Activated CD4-positive, alpha-beta T cell treated with anti-CD3 and anti-CD28 coated beads for 36 hours (primary cell): Measurements from ENCODE around the gene TSPAN3. TPM values are rescaled to one million over a fixed set of nuclear protein-coding genes. Genes with fewer than 3 reads are reported as not detected.

Experiments used
- ATAC-seq: fragments of 200-7000 bp; cut with Tn5 transposase; one replicate; pipeline ENCODE4 v1.10.0; 2021; ENCODE audit warnings: mild to moderate bottlenecking, moderate library complexity
- CTCF ChIA-PET: fragments of 350-600 bp; sonication (Branson Sonifier 250); formaldehyde crosslinking; loops from one replicate; lab custom pipeline; 2021; ENCODE audit warnings: antibody characterized with exemption; lab: Charles Lee
- POLR2A ChIA-PET: fragments of 350-600 bp; sonication (Branson Sonifier 250); formaldehyde crosslinking; loops from one replicate; lab custom pipeline; 2021; ENCODE audit warnings: antibody characterized with exemption, inconsistent platforms; lab: Charles Lee
- DNase-seq: peaks from one replicate; pipeline ENCODE4 v3.0.0-alpha.2; 2020
- H3K27ac Mint-ChIP-seq: one replicate; pipeline ENCODE4 v1.8.0; 2021; ENCODE audit warnings: mixed read lengths
- H3K27me3 Mint-ChIP-seq: one replicate; pipeline ENCODE4 v1.8.0; 2021; ENCODE audit warnings: mixed read lengths
- H3K36me3 Mint-ChIP-seq: one replicate; pipeline ENCODE4 v1.8.0; 2021; ENCODE audit warnings: low read depth, mixed read lengths
- H3K4me1 Mint-ChIP-seq: one replicate; pipeline ENCODE4 v1.8.0; 2021; ENCODE audit warnings: mixed read lengths
- H3K4me3 Mint-ChIP-seq: one replicate; pipeline ENCODE4 v1.8.0; 2021; ENCODE audit warnings: mild to moderate bottlenecking, moderate library complexity, mixed read lengths
- H3K9me3 Mint-ChIP-seq: one replicate; pipeline ENCODE4 v1.8.0; 2021; ENCODE audit warnings: low read depth, mixed read lengths
- intact Hi-C, 2 experiments: fragments of 100-400 bp; cut with DNase I in 1 of 2; cut with micrococcal nuclease in 1 of 2; formaldehyde crosslinking; loops; one replicate each; pipeline versions ENCODE4 v1.14.2 to v1.15.1; 2022 to 2024; cut with DNase I, micrococcal nuclease
- total RNA-seq, 2 experiments: library from RNA; stranded (reverse); gene quantifications; one replicate each; pipeline ENCODE4 v1.2.3, GENCODE V29; 2021

Gene TSPAN3
- total RNA-seq: 10 to 100 TPM; 26.2 to 28.4 TPM

DNA sequence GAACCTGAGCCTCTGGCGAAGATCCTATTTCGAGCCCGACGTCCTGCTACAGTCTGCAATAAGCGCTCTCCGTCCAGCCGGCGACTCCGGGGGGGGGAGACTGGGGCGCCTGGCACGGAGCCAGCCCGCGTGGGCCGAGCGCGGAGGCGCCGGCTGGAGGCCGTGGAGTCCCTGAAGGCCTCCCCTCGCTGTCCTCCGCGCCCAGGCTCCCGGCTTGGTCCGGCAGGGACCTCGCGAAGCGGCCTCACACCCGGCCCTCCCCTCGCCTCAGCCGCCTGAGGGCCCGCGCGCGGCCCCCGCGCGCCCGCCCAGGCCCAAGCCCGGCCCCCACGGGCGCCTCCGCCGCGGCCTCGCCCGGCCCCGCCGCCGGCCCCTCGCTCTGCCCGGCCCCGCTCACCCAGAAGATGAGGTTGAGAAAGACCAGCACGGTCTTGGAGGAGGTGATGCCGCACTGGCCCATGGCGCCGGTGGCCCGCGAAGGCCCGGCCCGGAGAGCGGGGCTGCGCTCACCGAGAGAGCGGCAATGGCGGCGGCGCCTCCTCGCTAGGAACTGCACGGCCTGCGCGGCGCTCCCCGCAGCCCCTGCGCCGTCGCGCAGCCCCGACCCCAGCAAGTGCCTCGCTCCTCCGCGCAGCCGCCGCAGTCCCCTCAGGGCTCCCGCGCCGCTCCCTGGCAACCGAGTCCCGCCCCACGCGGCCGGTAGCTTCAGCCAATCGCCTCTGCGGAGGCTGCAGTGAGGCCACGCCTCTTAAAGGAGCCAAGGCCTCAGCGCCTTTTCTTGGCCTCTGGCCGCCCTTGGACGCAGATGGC lies at the start of gene TSPAN3:
Gene TSPAN3, minus strand, starts transcription at position 615 of the 810 bp plus-strand sequence. Its CDS starts 155 bp downstream, at position 460.
- Mint-ChIP-seq H3K36me3 (peaks cover 5% of the 10 kb centered on the region), H3K4me1 (peaks cover 29% of the 10 kb centered on the region), H3K4me3 (peak within 1 kb of the TSS; percentile 75), H3K27ac (peak within 1 kb of the TSS; percentile 65), H3K27me3 (no peaks in the 10 kb centered on the region), H3K9me3 (no peaks in the 10 kb centered on the region)
- CTCF ChIA-PET: interaction anchor here (0.7 to 1.0 kb wide), 3 partner anchors 10 to 61 kb away, joined by 3 to 4 read pairs (median 3); no protein-coding TSS in a partner anchor
- peak; percentile 95 for DNase-seq
- peak; percentile 99 for ATAC-seq
- POLR2A ChIA-PET: interaction anchor here (0.6 to 1.0 kb wide), 4 partner anchors 10 to 444 kb away, joined by 3 to 5 read pairs (median 4); no protein-coding TSS in a partner anchor
- intact Hi-C loops: loop anchor here in 1 of 2 experiments (1.0 to 2.0 kb wide), 5 partner anchors 32 to 350 kb away; partner anchors contain the start of genes HMG20A, PEAK1, RCN2 and SCAPER

DNA sequence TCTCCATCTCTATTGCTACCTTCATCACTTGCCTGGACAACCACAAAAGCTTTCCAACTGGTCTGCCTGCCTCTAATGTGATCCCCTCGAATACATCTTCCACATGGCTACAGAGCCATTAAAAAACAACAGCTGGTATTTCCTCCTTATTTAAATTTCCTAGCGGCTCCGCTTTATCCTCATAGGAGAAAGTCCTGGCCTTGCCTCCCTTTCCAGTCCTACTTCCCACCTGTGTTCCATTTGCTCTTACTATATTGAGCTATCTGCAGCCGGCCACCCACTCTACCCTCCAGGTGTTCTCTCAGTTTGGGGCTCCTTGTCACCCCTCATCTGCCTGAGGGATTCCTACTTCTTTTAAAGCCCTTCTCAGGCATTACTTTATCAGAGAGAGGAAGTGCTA lies 49.7 kb upstream of the TSPAN3 start:
- no peaks in the 10 kb centered on the region for H3K36me3 Mint-ChIP-seq
- H3K4me3 Mint-ChIP-seq: no peak overlapping the region
- H3K4me1 Mint-ChIP-seq: peaks cover 7% of the 10 kb centered on the region
- no peak overlapping the region for H3K27ac Mint-ChIP-seq
- no peak for ATAC-seq
- no peaks in the 10 kb centered on the region for H3K27me3 Mint-ChIP-seq
- CTCF ChIA-PET: interaction anchor here (0.7 to 4.9 kb wide), 7 partner anchors 66 to 438 kb away, joined by 3 to 44 read pairs (median 5); no protein-coding TSS in a partner anchor
- no peak for DNase-seq
- POLR2A ChIA-PET: no interaction called here
- intact Hi-C loops: loop anchor here in 1 of 2 experiments (1.0 to 10.0 kb wide), 2 partner anchors 38 to 514 kb away; partner anchors contain the start of gene LINGO1
- no peaks in the 10 kb centered on the region for H3K9me3 Mint-ChIP-seq

DNA sequence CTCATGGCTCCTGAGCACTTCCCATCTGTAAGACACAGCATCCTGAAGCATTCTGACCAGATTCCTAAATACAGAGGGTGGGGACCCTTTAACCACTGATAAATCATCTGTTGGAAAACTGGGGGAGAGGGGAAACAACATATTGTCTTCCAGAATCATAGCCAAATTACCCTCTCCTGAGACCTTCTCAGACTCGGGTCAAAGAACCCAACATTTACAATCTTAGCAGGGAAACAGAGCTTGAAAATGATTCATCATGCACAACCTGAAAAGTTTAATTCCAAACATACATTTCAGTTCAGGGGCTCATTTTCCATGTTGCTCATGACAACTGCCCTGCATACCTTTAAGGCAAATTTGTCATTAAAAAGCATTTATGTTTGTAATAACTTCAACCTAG lies 48.5 kb upstream of the TSPAN3 start:
- no peaks in the 10 kb centered on the region for H3K36me3 Mint-ChIP-seq
- DNase-seq (no peak), ATAC-seq (no peak)
- POLR2A ChIA-PET: no interaction called here
- no peaks in the 10 kb centered on the region for H3K9me3 Mint-ChIP-seq
- CTCF ChIA-PET: interaction anchor here (0.6 to 4.9 kb wide), 18 partner anchors 11 to 1055 kb away, joined by 3 to 44 read pairs (median 4); no protein-coding TSS in a partner anchor
- no peak overlapping the region for H3K4me3 Mint-ChIP-seq
- H3K27me3 Mint-ChIP-seq: no peaks in the 10 kb centered on the region
- intact Hi-C loops: loop anchor here (1.0 to 5.0 kb wide), 4 partner anchors 68 to 423 kb away; no protein-coding TSS in a partner anchor
- no peak overlapping the region for H3K27ac Mint-ChIP-seq
- peaks cover 7% of the 10 kb centered on the region for H3K4me1 Mint-ChIP-seq

DNA sequence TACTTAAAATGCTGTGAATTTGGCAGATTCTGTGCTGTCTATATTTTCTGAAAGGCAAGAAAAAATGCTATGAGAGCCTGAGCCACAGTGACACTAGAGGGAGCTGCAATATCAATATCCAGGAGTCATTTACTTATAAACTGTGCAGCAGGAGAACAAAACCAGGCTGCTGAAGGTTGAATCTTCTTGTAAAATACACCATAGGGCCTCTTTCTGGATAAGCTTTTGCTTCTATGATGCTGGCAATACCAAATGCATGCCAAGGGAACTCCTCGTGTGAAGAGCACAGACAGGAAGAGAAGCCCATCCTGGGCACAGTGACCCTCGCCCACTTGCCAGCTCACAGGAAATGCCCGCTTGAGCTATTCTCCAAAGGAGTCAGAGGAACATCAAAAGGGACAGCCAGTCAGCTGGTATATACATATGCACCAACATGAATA lies 48.0 kb upstream of the TSPAN3 start:
- POLR2A ChIA-PET: interaction anchor here (0.7 kb wide), 1 partner anchor 894 kb away, joined by 7 read pairs; no protein-coding TSS in a partner anchor
- peak; percentile 39 for DNase-seq
- CTCF ChIA-PET: interaction anchor here (0.6 to 4.9 kb wide), 20 partner anchors 10 to 1054 kb away, joined by 3 to 44 read pairs (median 4); no protein-coding TSS in a partner anchor

DNA sequence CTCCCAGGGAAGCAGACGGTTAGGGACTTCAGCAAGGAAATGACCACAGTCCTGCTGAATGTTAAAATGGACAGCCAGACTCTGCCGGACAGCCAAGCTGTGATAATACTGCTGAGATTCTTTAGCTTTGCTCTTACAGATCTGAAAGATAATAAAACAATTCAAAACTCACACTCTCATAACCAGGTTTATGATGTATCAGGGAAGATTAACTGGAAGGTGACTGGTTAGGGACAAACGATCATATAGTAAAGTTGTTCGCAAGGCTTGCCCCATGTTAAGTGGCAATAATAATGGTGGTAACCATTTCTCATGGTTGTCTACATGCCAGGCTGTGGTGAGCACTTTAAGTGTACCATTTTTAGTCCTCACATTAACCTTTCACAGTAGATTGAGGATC lies 44.3 kb upstream of the TSPAN3 start:
- ATAC-seq: no peak
- H3K4me1 Mint-ChIP-seq: peaks cover 4% of the 10 kb centered on the region
- no peaks in the 10 kb centered on the region for H3K36me3 Mint-ChIP-seq
- no peak overlapping the region for H3K27ac Mint-ChIP-seq
- no peaks in the 10 kb centered on the region for H3K27me3 Mint-ChIP-seq
- ChIA-PET CTCF (interaction anchor here (1.1 kb wide), 1 partner anchor 12 kb away, joined by 4 read pairs; no protein-coding TSS in a partner anchor), POLR2A (no interaction called here)
- no peak overlapping the region for H3K4me3 Mint-ChIP-seq
- H3K9me3 Mint-ChIP-seq: no peaks in the 10 kb centered on the region
- intact Hi-C loops: loop anchor here in 1 of 2 experiments (5.0 kb wide), 1 partner anchor 72 kb away; no protein-coding TSS in a partner anchor
- no peak for DNase-seq

More for the DNA sequence above, 48.0 kb upstream of the TSPAN3 start:
- H3K27ac Mint-ChIP-seq: no peak overlapping the region
- intact Hi-C loops: loop anchor here (1.0 to 5.0 kb wide), 6 partner anchors 68 to 424 kb away; no protein-coding TSS in a partner anchor
- ATAC-seq: peak; percentile 47
- H3K36me3 Mint-ChIP-seq: no peaks in the 10 kb centered on the region
- no peaks in the 10 kb centered on the region for H3K27me3 Mint-ChIP-seq
- no peaks in the 10 kb centered on the region for H3K9me3 Mint-ChIP-seq
- no peak overlapping the region for H3K4me3 Mint-ChIP-seq
- peaks cover 7% of the 10 kb centered on the region for H3K4me1 Mint-ChIP-seq

DNA sequence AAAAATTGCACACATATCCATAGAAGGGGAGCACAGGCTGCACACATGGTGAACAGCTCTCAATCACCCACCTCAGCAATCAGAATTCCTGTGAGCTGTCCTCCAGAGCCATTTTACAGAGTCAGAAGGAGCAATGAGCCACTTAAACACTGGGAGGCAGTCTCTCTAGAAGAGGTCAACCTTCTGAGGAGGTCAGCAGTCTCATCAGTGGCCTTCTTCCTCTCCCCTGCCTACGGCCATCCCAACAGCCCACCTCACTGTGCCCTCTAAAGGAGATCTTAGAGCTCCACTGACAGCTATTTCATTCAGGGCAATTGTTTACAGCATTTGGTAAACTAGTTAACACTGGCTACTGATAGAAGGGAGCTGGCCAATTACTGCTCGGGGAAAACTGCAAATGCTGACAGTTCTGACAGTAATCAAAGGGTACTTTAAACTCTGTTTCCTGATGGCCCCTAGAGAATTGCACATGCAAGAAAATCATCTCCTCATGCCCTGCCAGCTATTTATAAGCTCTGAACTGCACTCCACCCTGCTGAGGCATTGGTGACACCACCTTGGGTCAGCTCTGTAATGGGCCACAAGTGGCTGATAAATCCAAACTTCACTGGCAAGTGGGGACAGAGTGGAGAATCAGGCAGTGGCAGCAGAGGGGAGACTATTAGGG lies 42.1 kb upstream of the TSPAN3 start:
- Mint-ChIP-seq H3K27ac (no peak overlapping the region), H3K36me3 (no peaks in the 10 kb centered on the region), H3K4me3 (no peak overlapping the region), H3K9me3 (no peaks in the 10 kb centered on the region), H3K4me1 (no peaks in the 10 kb centered on the region), H3K27me3 (no peaks in the 10 kb centered on the region)
- ATAC-seq: no peak
- no peak for DNase-seq
- intact Hi-C loops: no loop called here
- CTCF ChIA-PET: interaction anchor here (0.8 to 1.7 kb wide), 4 partner anchors 10 to 306 kb away, joined by 3 to 5 read pairs (median 4); no protein-coding TSS in a partner anchor
- POLR2A ChIA-PET: interaction anchor here (0.6 kb wide), 1 partner anchor 85 kb away, joined by 3 read pairs; no protein-coding TSS in a partner anchor

DNA sequence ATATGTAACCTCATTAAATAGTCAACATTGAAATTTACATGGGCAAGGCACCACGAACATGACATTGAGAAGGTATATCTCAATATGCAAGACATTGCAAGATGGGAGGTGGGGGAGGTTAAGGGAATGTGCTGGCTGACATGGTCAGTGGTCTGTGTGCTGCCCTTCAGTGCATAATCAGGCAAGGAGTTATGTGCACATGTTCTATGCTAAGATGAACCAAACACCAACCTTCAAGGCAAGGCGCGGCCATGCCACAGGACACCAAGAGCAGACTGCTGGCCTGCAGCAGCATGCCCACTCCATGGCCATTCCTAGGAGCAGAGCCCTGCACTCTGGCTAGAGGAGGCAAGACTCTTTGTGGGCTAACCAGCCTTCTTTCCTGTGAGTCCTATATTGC lies 40.9 kb upstream of the TSPAN3 start:
- DNase-seq (no peak), ATAC-seq (no peak)
- ChIA-PET POLR2A (no interaction called here), CTCF (interaction anchor here (1.7 kb wide), 1 partner anchor 9 kb away, joined by 4 read pairs; no protein-coding TSS in a partner anchor)
- Mint-ChIP-seq H3K27me3 (no peaks in the 10 kb centered on the region), H3K36me3 (no peaks in the 10 kb centered on the region), H3K4me1 (no peaks in the 10 kb centered on the region), H3K9me3 (no peaks in the 10 kb centered on the region), H3K4me3 (no peak overlapping the region), H3K27ac (no peak overlapping the region)
- intact Hi-C loops: no loop called here

DNA sequence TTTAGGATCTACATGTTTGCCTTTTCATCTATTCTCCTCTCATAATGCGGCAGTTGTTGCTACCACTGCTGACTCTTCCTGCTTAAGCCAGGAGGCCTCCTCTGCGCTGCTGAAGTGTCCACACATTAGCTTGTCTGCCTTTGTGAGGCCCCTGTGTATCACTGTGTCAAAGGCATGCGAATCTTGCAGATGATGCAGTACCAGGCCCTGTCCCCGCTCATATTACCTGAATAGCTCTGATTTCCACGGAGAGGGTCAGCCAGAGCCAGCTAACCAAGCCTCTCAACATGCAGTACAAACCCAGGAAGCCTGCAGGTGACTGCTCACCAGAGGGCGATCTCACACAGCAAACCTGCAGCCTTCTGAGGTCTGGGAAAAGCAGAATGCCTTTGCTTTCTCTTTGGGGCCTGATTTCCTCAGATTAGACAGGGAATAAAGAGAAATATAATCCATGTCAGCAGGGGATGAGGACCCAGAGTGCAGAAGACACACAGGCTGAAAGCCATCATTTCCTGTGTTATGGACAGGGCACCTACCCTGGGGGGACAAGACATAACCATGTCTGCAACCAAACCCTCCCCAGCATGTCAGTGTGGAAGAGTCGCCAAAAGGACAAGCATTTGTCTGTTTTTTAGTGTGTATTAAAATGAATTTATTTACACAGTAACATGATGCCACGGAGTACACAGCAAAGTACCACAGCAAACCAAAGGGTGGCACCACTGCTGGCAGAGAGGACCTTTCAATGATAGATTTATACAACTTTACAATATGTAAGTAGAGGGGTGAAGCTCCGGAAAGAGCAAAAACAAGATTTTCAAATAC lies 36.8 kb upstream of the TSPAN3 start:
- CTCF ChIA-PET: interaction anchor here (0.6 to 1.6 kb wide), 6 partner anchors 11 to 501 kb away, joined by 3 to 7 read pairs (median 4); no protein-coding TSS in a partner anchor
- ATAC-seq (peak; percentile 66), DNase-seq (peak; percentile 69)
- POLR2A ChIA-PET: no interaction called here
- intact Hi-C loops: loop anchor here in 1 of 2 experiments (1.0 to 2.0 kb wide), 2 partner anchors 389 to 436 kb away; no protein-coding TSS in a partner anchor
- Mint-ChIP-seq H3K27ac (no peak overlapping the region), H3K9me3 (no peaks in the 10 kb centered on the region), H3K36me3 (no peaks in the 10 kb centered on the region), H3K4me3 (no peak overlapping the region), H3K4me1 (no peaks in the 10 kb centered on the region), H3K27me3 (no peaks in the 10 kb centered on the region)

DNA sequence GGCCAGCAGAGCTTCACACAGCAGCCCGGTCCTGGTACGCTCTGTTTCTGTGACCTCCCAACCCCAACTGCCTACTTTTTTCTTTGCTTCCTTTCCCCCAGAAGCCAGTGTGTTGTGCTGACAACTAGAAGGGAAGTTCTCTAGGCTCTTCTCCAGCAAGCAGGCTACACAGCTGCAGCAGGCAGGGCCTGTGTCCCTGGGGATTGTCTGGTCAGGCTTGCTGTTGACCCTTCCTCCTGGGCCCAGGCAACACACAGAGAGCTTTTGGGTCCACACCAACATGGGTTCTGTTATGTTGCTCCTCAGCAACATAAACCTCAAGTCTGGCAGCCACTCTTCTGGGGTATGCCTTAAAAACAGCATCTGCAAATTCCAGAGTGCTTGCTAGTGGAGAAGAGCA lies 36.2 kb upstream of the TSPAN3 start:
- DNase-seq (no peak), ATAC-seq (no peak)
- Mint-ChIP-seq H3K27me3 (no peaks in the 10 kb centered on the region), H3K9me3 (no peaks in the 10 kb centered on the region), H3K36me3 (no peaks in the 10 kb centered on the region), H3K4me1 (no peaks in the 10 kb centered on the region), H3K4me3 (no peak overlapping the region), H3K27ac (no peak overlapping the region)
- intact Hi-C loops: loop anchor here in 1 of 2 experiments (1.0 to 2.0 kb wide), 2 partner anchors 390 to 436 kb away; no protein-coding TSS in a partner anchor
- POLR2A ChIA-PET: no interaction called here
- CTCF ChIA-PET: interaction anchor here (0.6 to 1.5 kb wide), 7 partner anchors 10 to 502 kb away, joined by 3 to 7 read pairs (median 4); no protein-coding TSS in a partner anchor

DNA sequence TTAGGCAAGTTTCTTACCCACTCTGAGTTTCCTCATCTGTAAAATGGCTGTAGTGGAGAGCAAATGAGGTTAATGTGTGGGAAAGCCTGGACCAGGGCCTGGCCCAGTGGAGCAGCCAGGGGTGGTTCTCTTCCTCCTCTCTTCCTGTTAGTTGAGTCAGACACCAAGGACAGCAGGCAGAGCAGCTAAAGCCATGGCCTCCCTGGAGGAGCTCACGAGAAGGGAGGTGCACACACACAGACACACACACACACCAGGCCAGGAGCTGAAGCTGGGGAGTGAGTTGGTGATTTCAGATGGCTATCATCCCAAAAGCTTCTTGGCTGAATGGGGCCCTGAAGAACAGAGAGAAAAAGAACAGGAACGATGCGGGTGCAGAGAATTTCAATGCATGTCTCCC lies 33.2 kb upstream of the TSPAN3 start:
- ChIA-PET POLR2A (no interaction called here), CTCF (interaction anchor here (0.6 to 4.5 kb wide), 8 partner anchors 9 to 439 kb away, joined by 3 to 27 read pairs (median 4); no protein-coding TSS in a partner anchor)
- Mint-ChIP-seq H3K27ac (no peak overlapping the region), H3K9me3 (no peaks in the 10 kb centered on the region), H3K4me1 (no peaks in the 10 kb centered on the region), H3K4me3 (no peak overlapping the region), H3K27me3 (no peaks in the 10 kb centered on the region), H3K36me3 (no peaks in the 10 kb centered on the region)
- DNase-seq (no peak), ATAC-seq (no peak)
- intact Hi-C loops: no loop called here
